Body of pancreas (tissue), 4 donors: Measurements from ENCODE around the gene DUS4L.

Experiments
- CTCF ChIP-seq, 7 experiments: fragments of 450-650 bp in 4 of 7; fragments of 200-600 bp in 3 of 7; sonication (generic) in 3 of 7; IDR thresholded peaks; one replicate each; pipeline ENCODE4 v1.5.1; 2016 to 2019; ENCODE audit warnings: antibody characterized with exemption in 7 of 7
- POLR2A ChIP-seq, 3 donors: fragments of 450-650 bp; IDR thresholded peaks; one replicate each; pipeline ENCODE4 v1.6.1; 2016; ENCODE audit warnings: antibody characterized with exemption in 3 of 3, mild to moderate bottlenecking in 2 of 3

- TF ChIP-seq CTCF (IDR thresholded peaks at IDR 0.05) (no peak), POLR2A (IDR thresholded peaks at IDR 0.05) (no peak)
These were observed 34.2 kb downstream of the DUS4L start for GRCh38 chr7:107597953-107598352.
